ENCODE results near the gene DQX1.

GRCh38 chr2:74503506-74504475 is 22.2 kb downstream of the DQX1 start:
- TF ChIP-seq, protein P1, sequence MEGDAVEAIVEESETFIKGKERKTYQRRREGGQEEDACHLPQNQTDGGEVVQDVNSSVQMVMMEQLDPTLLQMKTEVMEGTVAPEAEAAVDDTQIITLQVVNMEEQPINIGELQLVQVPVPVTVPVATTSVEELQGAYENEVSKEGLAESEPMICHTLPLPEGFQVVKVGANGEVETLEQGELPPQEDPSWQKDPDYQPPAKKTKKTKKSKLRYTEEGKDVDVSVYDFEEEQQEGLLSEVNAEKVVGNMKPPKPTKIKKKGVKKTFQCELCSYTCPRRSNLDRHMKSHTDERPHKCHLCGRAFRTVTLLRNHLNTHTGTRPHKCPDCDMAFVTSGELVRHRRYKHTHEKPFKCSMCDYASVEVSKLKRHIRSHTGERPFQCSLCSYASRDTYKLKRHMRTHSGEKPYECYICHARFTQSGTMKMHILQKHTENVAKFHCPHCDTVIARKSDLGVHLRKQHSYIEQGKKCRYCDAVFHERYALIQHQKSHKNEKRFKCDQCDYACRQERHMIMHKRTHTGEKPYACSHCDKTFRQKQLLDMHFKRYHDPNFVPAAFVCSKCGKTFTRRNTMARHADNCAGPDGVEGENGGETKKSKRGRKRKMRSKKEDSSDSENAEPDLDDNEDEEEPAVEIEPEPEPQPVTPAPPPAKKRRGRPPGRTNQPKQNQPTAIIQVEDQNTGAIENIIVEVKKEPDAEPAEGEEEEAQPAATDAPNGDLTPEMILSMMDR (IDR thresholded peaks at IDR 0.05; ENCODE audit: low read depth, low read length): no peak
- TF ChIP-seq POLR2A (IDR thresholded peaks at IDR 0.05; ENCODE audit: extremely low read depth, insufficient read length) (no peak), MAX (IDR thresholded peaks at IDR 0.05; ENCODE audit: low read depth, low read length) (no peak), MYC (IDR thresholded peaks at IDR 0.05; ENCODE audit: low read depth, low read length) (no peak)

Data from NB4 (cell line).